Measurements from ENCODE around the gene NEK5.
A peak's percentile ranks its signal among the peaks of the same experiment; 100 is the strongest.
"Not testable (repeated sequence)": the region's sequence is repeated elsewhere in the genome, so short reads cannot be mapped to it uniquely, and the experiment has no call there.

NEK5 gene

DNA sequence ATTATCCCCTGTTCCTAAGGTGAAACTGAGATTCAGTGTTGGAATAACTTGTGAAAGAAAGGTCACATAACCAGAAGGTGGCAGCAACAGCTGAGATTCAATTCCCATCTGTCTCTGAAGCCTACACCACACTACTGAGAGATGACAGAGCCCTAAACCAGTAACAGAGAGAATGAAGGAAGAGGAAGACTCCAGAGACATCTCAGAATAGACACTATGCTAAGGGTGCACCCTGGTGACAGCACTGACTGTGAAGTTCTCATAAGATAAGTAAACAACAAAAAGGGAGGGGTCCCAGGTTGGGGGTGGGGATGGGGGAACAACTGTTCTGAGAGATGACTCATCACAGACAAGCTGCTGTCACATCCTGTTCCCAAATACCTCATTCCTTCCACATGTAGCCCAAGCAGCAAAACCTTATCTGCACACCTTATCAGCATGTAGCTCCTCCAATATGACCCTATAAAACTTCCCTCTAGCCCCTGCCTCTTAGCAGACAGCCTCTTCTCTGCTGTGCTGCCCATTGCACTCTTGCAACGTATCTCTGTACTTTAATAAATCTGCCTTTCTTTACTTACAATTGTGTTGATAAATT, 57.8 kb downstream of the NEK5 start:
- DNase-seq (ENCODE audit: low read depth), result peak; percentile 45
- H3K4me3 ChIP-seq (ENCODE audit: control insufficient read depth, low read depth, low read length), result no peak overlapping the region
- TF ChIP-seq CTCF (conservative IDR thresholded peaks at IDR 0.05; ENCODE audit: control insufficient read depth, insufficient read depth, low read depth, low read length), result peak; percentile 24

GRCh38 chr13:52067237-52067636, 61.6 kb downstream of the NEK5 start:
- DNase-seq (ENCODE audit: low read depth), result peak; percentile 10
- TF ChIP-seq CTCF (conservative IDR thresholded peaks at IDR 0.05; ENCODE audit: control insufficient read depth, insufficient read depth, low read depth, low read length), result no peak
- H3K4me3 ChIP-seq (ENCODE audit: control insufficient read depth, low read depth, low read length), result no peak overlapping the region

- DNase-seq (ENCODE audit: low read depth), result no peak
- no peak overlapping the region for H3K4me3 ChIP-seq (ENCODE audit: control insufficient read depth, low read depth, low read length)
- TF ChIP-seq CTCF (conservative IDR thresholded peaks at IDR 0.05; ENCODE audit: control insufficient read depth, insufficient read depth, low read depth, low read length), result no peak
Measured at GRCh38 chr13:52061587-52061986, 67.3 kb downstream of the NEK5 start.

GRCh38 chr13:52061064-52061463, 67.8 kb downstream of the NEK5 start:
- DNase-seq (ENCODE audit: low read depth); H3K4me3 ChIP-seq (ENCODE audit: control insufficient read depth, low read depth, low read length): not testable (repeated sequence)

- no peak overlapping the region for H3K4me3 ChIP-seq (ENCODE audit: control insufficient read depth, low read depth, low read length)
- TF ChIP-seq CTCF (conservative IDR thresholded peaks at IDR 0.05; ENCODE audit: control insufficient read depth, insufficient read depth, low read depth, low read length), result no peak
- no peak for DNase-seq (ENCODE audit: low read depth)
Measured at GRCh38 chr13:52053460-52053859, 75.4 kb downstream of the NEK5 start.

DNA sequence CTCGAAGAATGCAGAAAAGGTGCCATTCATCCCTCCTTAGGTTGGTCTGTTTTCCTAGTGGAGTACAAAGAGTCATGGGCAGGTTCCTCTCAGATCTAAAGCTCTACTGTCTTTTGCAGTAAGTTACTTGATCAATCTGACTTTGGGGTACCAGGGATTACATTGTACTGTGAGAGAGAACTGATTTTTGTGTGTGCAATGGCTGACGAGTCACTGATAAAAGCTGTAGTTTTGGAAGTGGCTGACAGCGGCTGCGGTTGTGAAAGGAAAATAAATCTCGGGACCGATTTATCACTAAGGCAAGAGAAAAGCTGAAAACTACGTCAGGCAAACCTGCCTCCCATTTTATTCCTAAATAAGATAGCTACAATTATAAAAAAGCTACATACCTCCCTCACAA, 77.5 kb downstream of the NEK5 start:
- no peak overlapping the region for H3K4me3 ChIP-seq (ENCODE audit: control insufficient read depth, low read depth, low read length)
- TF ChIP-seq CTCF (conservative IDR thresholded peaks at IDR 0.05; ENCODE audit: control insufficient read depth, insufficient read depth, low read depth, low read length), result no peak
- DNase-seq (ENCODE audit: low read depth), result no peak

GRCh38 chr13:52048516-52048915, 80.4 kb downstream of the NEK5 start:
- no peak overlapping the region for H3K4me3 ChIP-seq (ENCODE audit: control insufficient read depth, low read depth, low read length)
- TF ChIP-seq CTCF (conservative IDR thresholded peaks at IDR 0.05; ENCODE audit: control insufficient read depth, insufficient read depth, low read depth, low read length), result no peak
- DNase-seq (ENCODE audit: low read depth), result peak; percentile 33
